GM10266 (cell line): ENCODE results near the gene SAMD11.

Experiments used
- DNase-seq: peaks from one replicate; pipeline ENCODE4 v3.0.0; 2012; ENCODE audit errors: extremely low spot score
- TF ChIP-seq, protein P1 (sequence below): IDR thresholded peaks from 2 replicates; pipeline ENCODE4 v1.5.1; 2012; ENCODE audit warnings: mild to moderate bottlenecking, low read depth; ENCODE audit not compliant: control insufficient read depth, insufficient read depth; ENCODE audit errors: missing control alignments

Gene SAMD11

DNA sequence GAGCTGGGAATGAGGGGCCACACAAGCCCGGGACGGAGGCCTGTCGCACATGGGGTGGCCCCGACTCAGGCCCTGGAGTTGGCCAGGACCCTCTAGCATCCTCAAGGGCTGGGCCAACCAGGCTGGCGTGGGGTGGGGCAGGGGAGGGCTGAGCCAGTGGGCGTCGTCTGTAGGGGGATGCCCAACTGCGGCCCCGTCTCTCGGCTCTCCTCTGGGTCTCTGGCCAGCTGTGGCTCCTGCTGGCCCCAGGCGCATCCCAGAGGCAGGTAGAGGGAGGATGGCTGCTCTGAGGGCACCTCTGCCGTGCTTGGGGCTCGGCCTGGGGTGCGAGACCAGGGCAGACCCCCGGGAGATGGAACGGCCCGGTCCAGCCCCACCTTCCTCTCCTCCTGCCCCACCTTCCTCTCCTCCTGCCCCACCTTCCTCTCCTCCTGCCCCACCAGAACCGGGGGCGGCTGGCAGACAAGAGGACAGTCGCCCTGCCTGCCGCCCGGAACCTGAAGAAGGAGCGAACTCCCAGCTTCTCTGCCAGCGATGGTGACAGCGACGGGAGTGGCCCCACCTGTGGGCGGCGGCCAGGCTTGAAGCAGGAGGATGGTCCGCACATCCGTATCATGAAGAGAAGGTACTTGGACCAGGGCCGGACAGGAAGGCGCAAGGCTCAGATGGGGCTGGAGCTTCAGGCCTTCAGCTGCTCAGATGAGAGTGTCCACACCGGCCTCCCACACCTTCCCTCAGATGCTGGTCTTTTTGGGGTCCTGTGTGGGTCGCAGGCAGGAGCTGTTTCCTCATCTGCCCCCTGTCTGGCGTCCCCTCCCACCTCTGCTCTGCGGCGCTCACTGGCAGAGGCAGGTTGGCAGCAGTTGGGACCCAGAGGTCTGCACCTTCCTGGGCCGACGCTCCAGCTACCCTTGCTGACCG lies 6.2 kb downstream of the SAMD11 start:
- TF ChIP-seq, protein P1, sequence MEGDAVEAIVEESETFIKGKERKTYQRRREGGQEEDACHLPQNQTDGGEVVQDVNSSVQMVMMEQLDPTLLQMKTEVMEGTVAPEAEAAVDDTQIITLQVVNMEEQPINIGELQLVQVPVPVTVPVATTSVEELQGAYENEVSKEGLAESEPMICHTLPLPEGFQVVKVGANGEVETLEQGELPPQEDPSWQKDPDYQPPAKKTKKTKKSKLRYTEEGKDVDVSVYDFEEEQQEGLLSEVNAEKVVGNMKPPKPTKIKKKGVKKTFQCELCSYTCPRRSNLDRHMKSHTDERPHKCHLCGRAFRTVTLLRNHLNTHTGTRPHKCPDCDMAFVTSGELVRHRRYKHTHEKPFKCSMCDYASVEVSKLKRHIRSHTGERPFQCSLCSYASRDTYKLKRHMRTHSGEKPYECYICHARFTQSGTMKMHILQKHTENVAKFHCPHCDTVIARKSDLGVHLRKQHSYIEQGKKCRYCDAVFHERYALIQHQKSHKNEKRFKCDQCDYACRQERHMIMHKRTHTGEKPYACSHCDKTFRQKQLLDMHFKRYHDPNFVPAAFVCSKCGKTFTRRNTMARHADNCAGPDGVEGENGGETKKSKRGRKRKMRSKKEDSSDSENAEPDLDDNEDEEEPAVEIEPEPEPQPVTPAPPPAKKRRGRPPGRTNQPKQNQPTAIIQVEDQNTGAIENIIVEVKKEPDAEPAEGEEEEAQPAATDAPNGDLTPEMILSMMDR: no peak
- no peak for DNase-seq

DNA sequence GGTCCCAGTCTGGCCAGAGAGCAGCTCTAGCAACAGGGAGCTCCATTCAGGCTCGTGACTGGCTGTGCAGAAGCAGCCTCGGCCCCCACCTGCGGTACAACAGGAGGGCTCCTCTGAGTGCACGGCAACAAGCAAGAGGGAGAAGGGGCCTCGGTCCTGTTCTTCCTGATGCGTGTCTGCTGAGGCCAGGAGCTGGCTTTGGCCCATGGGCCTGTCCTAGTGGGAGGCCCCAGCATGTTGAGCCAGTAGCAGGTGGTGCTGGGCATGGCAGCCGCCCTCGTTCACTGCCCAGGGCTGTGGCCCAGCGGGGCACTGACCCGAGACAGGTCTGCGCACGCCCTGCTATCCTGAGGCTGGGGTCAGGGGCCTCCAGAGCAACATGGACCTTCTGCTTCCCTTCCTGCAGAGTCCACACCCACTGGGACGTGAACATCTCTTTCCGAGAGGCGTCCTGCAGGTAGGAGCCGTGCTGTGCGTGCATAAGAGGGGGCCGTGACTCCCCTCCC lies 7.0 kb downstream of the SAMD11 start:
- TF ChIP-seq, protein P1: no peak
- no peak for DNase-seq

DNA sequence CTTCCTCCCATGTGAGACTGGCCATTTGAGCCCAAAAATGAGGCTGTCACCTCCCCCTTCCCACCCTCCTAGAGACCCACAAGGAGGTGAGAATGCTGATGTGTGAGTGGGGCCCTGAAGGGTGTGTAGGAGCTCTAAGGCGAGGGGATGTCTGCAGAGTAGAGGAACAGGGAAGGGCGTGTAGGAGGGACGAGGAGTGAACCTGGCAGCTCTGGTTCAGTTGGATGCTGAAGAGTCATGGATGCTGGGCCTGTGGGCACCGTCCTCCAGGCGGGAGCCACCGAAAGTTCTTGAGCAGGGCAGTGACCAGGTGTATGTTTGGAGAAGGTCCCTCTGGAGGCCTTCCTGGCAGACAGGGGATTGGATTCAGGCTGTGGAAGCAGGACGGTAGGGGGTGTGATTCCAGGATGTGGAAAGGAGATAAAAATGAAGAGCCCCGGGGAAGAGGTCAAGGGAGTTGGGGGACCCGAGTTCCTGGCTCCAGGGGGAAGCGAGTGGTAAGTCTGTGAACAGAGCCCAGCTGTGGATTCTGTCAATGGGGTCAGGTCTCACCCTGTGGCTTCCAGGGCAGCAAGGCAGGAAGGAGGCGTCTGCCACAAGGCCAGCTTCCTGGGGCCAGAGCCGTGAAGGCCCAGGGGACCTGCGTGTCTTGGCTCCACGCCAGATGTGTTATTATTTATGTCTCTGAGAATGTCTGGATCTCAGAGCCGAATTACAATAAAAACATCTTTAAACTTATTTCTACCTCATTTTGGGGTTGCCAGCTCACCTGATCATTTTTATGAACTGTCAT lies 7.9 kb downstream of the SAMD11 start:
- DNase-seq: no peak
- TF ChIP-seq, protein P1: no peak

DNA sequence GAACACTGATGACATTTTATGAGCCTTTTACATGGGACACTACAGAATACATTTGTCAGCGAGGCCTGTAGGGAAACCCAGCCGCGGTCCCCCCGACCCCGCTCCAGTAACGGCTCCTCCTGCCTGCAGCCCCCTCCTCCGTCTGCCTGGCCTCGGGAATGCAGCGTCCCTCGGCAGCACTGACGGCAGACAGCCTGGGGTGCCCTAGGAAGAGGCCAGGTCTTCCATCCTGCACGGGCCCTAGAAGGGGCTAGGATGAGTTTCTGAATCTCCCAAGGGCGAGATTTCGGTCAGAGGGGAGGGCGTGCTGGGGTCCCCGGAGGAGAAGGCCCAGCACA lies 8.4 kb downstream of the SAMD11 start:
- DNase-seq: no peak
- TF ChIP-seq, protein P1: no peak

DNA sequence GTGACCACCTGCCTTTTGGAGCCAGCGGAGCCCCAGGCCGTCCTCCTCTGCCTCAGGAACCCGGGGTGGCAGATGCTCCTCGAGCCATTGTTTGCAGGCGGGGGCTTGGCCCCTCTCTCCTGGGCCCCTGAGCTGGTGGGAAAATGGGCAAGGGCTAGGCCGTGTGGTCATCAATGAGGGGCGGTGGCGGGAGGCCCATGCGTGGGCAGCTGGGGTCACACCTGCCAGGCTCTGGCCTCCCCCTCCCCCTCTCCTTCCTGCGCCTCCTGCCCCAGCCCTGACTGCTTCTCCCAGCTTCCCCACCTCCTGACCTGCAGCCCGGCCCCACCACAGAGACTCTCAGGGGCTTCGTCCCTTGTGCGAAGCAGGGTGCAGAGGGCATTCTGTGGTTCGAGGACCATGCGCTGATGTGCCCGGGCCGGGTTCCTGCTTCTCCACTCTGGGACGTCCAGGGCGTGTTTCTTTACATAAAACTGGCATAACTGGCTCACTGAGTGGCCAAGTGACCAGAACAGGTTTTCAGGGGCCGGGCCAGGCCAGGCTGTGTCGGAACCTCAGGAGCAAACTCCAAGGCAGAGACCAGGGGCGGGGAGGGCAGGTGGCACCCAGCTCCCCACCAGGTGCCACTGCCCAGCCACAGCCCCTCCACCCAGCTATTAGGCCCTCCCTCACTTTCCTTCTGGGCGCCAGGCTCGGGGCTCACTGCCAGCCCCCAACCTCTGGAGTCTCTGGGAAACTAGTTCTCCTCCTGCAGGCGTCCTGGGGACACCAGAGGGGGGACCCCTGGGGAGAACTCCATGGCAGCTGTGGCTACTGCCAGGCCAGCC lies 9.3 kb downstream of the SAMD11 start:
- no peak for DNase-seq
- TF ChIP-seq, protein P1: no peak

DNA sequence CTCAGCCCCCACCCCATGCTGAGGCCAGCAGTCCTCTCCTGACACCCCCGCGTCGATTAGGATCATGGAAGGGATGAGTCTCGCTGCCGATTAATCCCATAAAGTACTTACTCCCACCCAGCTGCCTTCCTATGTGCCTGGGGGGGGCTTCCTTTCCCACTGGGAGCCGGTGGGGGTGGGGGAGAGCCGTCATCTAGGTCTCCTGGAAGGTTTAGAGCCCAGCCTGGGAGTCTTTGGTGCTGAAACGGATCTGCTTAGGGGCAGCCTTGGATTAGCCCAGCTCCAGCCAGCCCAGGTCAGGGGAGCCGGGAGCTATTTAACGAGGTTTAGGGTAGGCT lies 9.8 kb downstream of the SAMD11 start:
- TF ChIP-seq, protein P1: no peak
- no peak for DNase-seq
